HG02981 (cell line): ENCODE data around the gene STX3.
"Not testable (repeated sequence)": the region's sequence is repeated elsewhere in the genome, so short reads cannot be mapped to it uniquely, and the experiment has no call there.

Experiments used
- ATAC-seq: cut with Tn5 transposase; IDR thresholded peaks from one replicate; pipeline ENCODE4 v1.9.1; 2021; ENCODE audit warnings: mild to moderate bottlenecking, moderate library complexity; ENCODE audit not compliant: unreplicated experiment

Gene STX3

GRCh38 chr11:59756845-59757244, 1.7 kb downstream of the STX3 start:
- no peak for ATAC-seq

DNA sequence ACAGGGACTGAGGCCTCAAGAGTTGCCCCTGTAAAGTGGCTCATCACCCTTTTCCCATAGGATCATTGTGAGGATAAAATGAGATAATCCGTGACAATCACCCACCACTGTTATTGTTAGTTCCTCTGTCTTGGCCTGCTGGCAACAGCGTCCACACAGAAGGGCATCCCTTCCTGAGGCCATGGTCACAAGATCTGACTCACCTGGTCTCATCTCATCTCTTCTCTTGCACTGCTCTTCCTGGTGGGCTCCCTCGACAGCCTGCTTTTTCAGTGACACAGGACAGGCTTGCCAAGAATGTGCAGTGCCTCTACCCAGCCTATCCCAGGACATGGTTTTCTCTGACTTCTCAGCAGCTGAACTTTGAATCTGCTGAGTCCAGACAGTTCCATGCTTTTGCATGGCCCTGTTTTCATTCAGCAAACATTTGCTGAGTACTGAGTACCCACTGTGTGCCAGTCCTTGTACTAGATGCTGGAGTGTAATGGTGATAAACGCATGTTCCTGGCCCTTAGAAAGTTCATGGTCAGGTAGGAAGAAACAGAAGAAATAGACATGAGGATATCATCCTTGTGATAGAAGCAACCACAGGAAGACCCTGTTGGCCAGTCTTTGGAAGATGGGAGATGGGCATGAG, 3.3 kb downstream of the STX3 start:
- no peak for ATAC-seq

GRCh38 chr11:59759900-59760299, 4.7 kb downstream of the STX3 start:
- ATAC-seq, result no peak

- ATAC-seq, result no peak
These were observed 5.6 kb downstream of the STX3 start for GRCh38 chr11:59760771-59761170.

GRCh38 chr11:59761993-59762392, 6.8 kb downstream of the STX3 start:
- ATAC-seq, result no peak

DNA sequence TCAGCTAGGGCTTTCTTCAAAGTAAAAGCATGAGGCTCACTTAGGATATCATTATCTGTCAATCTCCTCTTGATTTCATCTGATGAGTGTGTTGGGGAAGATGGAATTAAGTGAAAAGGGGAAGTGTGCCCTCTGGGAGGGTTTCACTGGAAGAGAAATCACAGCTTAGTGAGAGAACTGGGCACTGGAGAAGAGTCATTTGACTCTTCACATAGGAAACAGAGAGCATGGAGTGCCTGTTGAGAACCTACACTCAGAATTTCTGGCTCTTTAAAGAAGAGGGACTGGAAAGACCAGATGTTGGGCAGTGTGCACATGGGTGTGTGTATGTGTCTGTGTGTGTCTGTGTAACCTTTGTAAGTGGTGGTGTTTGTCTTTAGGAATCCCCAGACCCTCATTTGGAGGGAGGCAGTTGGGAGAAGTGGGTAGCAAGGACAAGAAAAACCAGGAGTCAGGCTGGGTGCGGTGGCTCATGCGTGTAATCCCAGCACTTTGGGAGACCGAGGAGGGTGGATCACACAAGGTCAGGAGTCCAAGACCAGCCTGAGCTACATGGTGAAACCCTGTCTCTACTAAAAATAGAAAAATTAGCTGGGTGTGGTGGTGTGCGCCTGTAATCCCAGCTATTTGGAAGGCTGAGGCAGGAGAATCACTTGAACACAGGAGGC, 10.0 kb downstream of the STX3 start:
- ATAC-seq, result no peak

GRCh38 chr11:59766542-59767224, 11.5 kb downstream of the STX3 start:
- ATAC-seq, result no peak

GRCh38 chr11:59767225-59767611, 12.0 kb downstream of the STX3 start:
- no peak for ATAC-seq

DNA sequence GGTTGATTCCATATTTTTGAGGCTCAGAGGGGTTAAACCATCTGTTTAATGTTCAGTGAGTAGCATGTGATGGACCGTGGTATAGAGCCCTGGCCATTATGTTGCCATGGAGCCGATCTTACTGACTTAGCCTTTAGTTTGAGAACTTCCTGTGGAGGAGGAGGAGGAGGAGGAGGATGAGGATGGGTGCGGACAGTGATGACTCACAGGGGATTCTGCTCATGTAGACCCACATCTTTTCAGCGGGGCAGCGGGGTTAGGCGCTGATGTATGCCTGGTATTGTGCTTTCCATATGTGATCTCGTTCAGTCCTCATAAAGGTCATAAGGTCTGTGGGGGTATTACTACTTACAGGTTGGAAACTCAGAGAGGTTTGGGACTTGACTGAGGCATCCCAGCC, 13.9 kb downstream of the STX3 start:
- no peak for ATAC-seq

- no peak for ATAC-seq
These were observed 14.7 kb downstream of the STX3 start for GRCh38 chr11:59769828-59770227.

DNA sequence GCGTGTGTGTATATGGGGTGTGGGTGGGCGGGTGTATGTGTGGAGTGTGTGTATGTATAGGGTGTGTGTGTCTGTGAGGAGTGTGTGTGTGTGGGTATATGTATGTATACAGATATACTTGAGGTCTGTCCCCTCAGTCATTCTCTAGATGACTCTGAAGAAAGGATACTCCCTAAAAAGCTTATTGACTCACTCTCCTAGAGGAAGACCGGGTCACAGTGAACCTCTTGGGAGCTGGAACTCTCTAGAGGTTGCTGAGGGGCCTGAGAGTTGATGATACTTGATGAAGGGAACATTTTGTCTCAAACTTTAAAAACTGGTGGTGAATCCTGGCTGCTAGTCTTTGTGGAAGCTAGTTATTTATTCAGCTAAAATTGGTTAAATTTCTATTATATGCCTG, 15.1 kb downstream of the STX3 start:
- no peak for ATAC-seq

DNA sequence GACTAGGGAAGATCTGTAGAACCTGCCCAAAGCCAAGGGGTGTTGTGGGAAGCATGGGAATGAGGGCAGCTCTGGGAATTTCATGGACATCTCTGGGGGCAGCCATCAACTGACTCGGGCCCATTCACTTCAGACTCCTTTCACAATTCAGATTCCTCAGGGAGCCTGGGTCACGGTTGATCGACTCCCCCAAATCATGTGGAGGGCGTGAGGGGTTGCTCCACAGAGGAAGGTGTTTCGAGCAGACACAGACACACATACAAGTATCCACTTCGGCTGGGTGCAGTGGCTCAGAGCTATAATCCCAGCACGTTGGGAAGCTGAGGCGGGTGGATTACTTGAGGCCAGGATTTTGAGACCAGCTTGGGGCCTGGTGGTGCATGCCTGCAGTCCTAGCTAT, 15.7 kb downstream of the STX3 start:
- ATAC-seq, result no peak

DNA sequence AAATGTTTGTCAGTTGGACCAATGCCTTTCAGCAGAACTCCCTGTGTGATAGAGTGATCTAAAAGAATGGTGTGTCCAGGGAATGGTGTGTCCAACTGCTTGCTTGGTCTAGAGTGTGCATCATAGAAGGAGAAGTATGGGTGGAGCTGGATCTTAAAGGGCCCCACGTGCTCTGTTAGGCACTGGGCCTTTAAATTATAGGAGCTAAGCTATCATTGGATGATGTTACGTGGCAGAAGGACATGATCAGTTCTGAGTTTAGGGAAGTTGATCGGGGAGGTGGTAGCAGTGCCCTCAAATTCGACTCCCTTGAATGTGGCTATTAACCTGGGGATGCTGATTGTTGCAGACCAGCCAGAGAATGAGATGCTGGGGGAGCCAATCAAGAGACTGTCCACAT, 16.4 kb downstream of the STX3 start:
- no peak for ATAC-seq

- no peak for ATAC-seq
These were observed 17.9 kb downstream of the STX3 start for GRCh38 chr11:59773083-59773440.

DNA sequence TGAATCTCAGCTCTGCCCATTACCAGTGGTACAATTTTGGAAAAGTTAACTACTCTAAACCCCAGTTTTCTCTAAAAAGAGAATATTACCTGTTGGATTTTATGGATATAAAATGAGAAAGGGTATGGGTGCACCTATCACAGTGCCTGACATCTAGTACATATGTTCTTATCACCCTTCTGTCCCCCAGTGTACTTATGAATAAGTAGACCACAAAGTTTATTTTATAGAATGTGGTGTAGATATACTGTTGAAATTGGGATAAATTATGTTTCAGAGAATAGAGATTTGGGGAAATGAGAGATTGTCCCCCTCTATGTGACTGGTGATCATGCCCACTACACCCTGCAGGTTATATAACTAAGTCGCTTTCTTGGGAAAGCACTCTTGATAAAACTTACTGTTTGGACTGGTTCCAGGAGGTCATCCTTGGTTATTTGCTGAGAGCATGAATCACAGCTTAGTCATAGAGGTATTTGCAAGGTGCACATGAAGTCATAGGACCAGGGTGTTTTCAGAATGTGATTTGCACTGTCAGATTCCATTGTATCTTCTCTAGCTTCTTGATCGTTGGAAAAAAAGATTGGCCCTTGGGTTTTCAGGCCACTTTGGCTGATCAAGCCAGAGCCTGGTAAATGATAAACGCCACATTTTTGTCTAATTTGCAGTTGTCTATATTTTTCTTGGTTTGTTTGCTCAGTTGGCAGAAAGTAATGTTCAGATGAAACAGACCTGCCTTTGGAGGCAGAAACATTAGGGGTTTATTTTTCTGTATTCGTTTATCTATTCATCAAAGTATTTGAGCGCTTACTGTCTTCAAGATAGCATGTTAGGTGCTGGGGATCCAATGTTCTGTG, 21.3 kb downstream of the STX3 start:
- ATAC-seq, result no peak

DNA sequence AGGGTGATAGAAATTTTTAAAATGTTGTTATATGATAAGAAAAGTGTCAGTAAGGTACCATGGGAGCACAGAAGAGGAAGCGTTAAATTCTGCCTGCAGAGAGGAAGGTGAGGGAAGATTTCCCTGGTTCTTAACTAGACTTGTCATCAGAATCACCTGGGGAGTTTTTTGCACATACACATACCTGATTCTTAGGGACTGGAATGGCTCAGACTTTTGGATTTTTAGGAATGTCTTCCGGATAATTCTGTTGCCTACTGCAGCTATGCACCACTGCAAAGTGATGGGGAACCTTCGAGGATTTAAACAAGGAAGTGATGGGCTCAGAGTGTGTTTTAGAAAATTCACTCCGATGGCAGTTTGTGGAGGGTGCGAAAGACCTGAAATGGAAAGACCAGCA, 21.9 kb downstream of the STX3 start:
- no peak for ATAC-seq

DNA sequence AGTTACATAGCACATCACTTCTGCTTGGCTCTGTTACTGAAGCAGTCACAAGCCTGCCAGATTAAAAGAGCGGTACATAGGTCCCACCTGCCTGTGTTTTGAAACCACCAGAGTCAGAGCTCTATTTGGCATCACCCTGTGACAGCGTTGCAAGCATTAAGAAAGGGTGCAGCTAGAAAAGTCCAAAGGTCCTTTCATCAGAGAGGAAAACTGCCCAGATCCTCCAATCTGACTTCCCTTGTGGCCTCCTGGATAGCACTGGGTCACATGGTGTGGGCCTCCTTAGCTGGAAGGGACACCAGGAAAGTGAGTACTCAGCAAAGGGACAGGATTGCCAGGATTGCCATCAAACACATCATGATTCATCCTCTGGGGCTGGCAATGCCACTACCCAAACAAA, 22.9 kb downstream of the STX3 start:
- ATAC-seq, result no peak

DNA sequence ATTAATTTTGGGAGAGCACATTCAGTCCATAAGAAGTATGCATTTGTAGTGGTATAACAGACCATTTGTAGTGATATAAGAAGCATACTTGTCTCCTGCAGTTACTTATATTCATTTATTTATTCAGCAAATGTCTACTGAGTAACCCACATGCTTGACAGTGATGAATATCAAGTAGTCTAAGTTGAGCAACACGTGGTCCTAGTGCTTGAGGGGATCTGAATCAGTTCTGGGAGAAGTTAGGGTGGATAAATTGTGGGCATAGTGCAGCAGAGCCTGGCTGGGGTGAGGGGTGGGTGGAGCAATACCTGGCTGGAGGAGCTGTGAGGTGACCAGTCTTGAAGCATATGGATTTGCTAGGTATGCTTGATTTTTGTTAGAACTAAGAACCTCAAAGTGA, 24.3 kb downstream of the STX3 start:
- no peak for ATAC-seq

DNA sequence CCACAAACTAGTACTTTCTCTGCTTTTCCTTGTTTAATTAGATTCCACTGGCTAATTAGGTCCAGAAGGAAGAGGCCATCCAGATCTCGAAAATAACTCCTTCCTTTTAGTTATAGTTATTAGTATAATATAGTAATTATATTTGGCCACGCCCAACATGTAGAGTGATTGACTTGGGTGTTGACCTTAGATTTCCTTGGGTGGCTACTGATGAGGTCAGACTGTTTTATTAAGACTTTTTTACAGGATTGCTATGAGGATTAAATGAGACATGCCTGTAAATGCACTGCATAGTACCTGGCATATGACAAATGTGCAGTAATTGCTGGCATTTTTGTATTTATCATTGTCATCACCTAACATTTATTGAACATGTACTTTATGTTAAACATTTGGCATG, 26.9 kb downstream of the STX3 start:
- no peak for ATAC-seq

DNA sequence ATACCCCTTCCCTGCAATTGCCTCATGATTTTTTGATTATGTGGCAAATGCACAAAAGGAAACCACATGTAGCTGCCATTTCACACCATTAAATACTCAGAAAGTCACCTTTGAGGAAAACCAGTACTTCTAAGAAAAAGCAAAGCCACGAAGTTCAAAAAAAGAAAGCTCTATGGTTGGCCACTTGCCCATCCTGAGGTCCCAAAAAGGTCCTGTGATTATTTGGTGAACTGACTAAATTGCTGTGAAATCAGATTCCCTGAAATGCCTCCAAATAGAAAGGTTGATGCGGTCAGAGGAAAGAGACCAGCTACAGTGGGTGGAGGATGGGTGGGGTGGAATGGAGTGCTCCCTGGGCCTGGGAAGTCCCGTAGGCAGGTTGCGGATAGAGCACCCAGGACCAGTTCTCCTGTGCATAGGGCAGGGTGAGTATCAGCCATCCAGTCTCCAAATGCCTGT, 28.5 kb downstream of the STX3 start:
- no peak for ATAC-seq

GRCh38 chr11:59784441-59784840, 29.3 kb downstream of the STX3 start:
- not testable (repeated sequence) for ATAC-seq
